IMR-90 (cell line): ENCODE measurements around the gene SOX2. TPM values are rescaled to one million over a fixed set of nuclear protein-coding genes. Genes with fewer than 3 reads are reported as not detected.

ENCODE experiments used
- ATAC-seq: fragments of 200-7000 bp; cut with Tn5 transposase; 2 replicates; pipeline ENCODE4 v1.9.1; 2020; ENCODE audit warnings: low read depth, mild to moderate bottlenecking, moderate library complexity
- BruUV-seq: library from RNA; stranded (reverse); fragments of 400-500 nt; replicated peaks from 2 replicates; lab custom pipeline; 2021; lab: Mats Ljungman, UMichigan
- CTCF ChIA-PET: fragments of 300-600 bp; formaldehyde crosslinking; extraction: SDS; loops from one replicate; lab custom pipeline; 2021; ENCODE audit warnings: antibody characterized with exemption; lab: Yijun Ruan, JAX
- POLR2A ChIA-PET: fragments of 300-600 bp; sonication (Branson Sonifier 250); formaldehyde crosslinking; loops from one replicate; lab custom pipeline; 2022; ENCODE audit warnings: antibody characterized with exemption; ENCODE audit not compliant: unreplicated experiment; lab: Charles Lee
- DNase-seq: peaks from one replicate; pipeline ENCODE4 v3.0.0; 2013
- H2AFZ ChIP-seq: replicated peaks from 2 replicates; pipeline ENCODE3; 2013; ENCODE audit warnings: low read length, mild to moderate bottlenecking; ENCODE audit not compliant: poor library complexity
- H2AK5ac ChIP-seq: 2 replicates; pipeline ENCODE4 v1.6.1; 2013; ENCODE audit warnings: low read depth, low read length, inconsistent platforms
- H2AK9ac ChIP-seq: replicated peaks from 2 replicates; pipeline ENCODE3; 2013; ENCODE audit warnings: mild to moderate bottlenecking, low read depth, low read length, moderate library complexity; ENCODE audit not compliant: poor library complexity
- H2BK120ac ChIP-seq: 2 replicates; pipeline ENCODE4 v1.6.1; 2013; ENCODE audit warnings: low read depth, low read length, inconsistent platforms
- H2BK15ac ChIP-seq: 3 replicates; pipeline ENCODE4 v1.6.1; 2013; ENCODE audit warnings: low read depth, low read length, inconsistent platforms
- H2BK20ac ChIP-seq: 2 replicates; pipeline ENCODE4 v1.6.1; 2013; ENCODE audit warnings: low read depth, mild to moderate bottlenecking, inconsistent platforms, low read length, moderate library complexity
- H2BK5ac ChIP-seq: 2 replicates; pipeline ENCODE4 v1.6.1; 2013; ENCODE audit warnings: mild to moderate bottlenecking, low read depth, low read length, inconsistent platforms; ENCODE audit not compliant: poor library complexity, severe bottlenecking
- H3K14ac ChIP-seq: replicated peaks from 2 replicates; pipeline ENCODE4 v1.6.1; 2013; ENCODE audit warnings: low read depth, low read length, inconsistent platforms
- H3K18ac ChIP-seq: 2 replicates; pipeline ENCODE4 v1.6.1; 2013; ENCODE audit warnings: low read depth, low read length, control low read depth
- H3K23ac ChIP-seq: 2 replicates; pipeline ENCODE4 v1.6.1; 2013; ENCODE audit warnings: low read depth, low read length, inconsistent platforms
- H3K27ac ChIP-seq: 2 replicates; pipeline ENCODE4 v1.5.1; 2013; ENCODE audit warnings: mild to moderate bottlenecking, control low read depth, low read length; ENCODE audit not compliant: insufficient read depth
- H3K27me3 ChIP-seq: 2 replicates; pipeline ENCODE4 v1.6.1; 2013; ENCODE audit warnings: low read length; ENCODE audit not compliant: control insufficient read depth, insufficient read depth
- H3K36me3 ChIP-seq: 2 replicates; pipeline ENCODE4 v1.6.1; 2013; ENCODE audit warnings: low read length, mixed read lengths; ENCODE audit not compliant: control insufficient read depth, insufficient read depth
- H3K4ac ChIP-seq: 2 replicates; pipeline ENCODE4 v1.6.1; 2013; ENCODE audit warnings: low read depth, low read length, inconsistent platforms
- H3K4me1 ChIP-seq: 2 replicates; pipeline ENCODE4 v1.6.1; 2013; ENCODE audit warnings: low read length, mixed read lengths; ENCODE audit not compliant: control insufficient read depth, insufficient read depth
- H3K4me2 ChIP-seq: 2 replicates; pipeline ENCODE4 v1.6.1; 2013; ENCODE audit warnings: low read depth, mild to moderate bottlenecking, control low read depth, low read length, moderate library complexity
- H3K4me3 ChIP-seq: 2 replicates; pipeline ENCODE4 v1.5.1; 2013; ENCODE audit warnings: low read depth, mild to moderate bottlenecking, control low read depth, low read length, moderate library complexity; ENCODE audit not compliant: insufficient read depth
- H3K56ac ChIP-seq: 2 replicates; pipeline ENCODE4 v1.6.1; 2013; ENCODE audit warnings: low read length, inconsistent platforms; ENCODE audit not compliant: insufficient read depth; ENCODE audit errors: extremely low read depth
- H3K79me1 ChIP-seq, 2 experiments: 2 replicates each; pipeline ENCODE4 v1.6.1; 2013; ENCODE audit warnings: low read length in 2 of 2, inconsistent platforms in 1 of 2, low read depth in 1 of 2
- H3K9ac ChIP-seq: 2 replicates; pipeline ENCODE4 v1.6.1; 2013; ENCODE audit warnings: low read depth, low read length, control low read depth
- H3K9me1 ChIP-seq: 2 replicates; pipeline ENCODE4 v1.6.1; 2013; ENCODE audit warnings: low read length, inconsistent platforms; ENCODE audit not compliant: insufficient read depth
- H3K9me3 ChIP-seq: 2 replicates; pipeline ENCODE4 v1.6.1; 2013; ENCODE audit warnings: low read length; ENCODE audit not compliant: control insufficient read depth, insufficient read depth
- H4K20me1 ChIP-seq: 2 replicates; pipeline ENCODE4 v1.6.1; 2013; ENCODE audit warnings: low read length, inconsistent platforms; ENCODE audit not compliant: insufficient read depth
- H4K5ac ChIP-seq: 2 replicates; pipeline ENCODE4 v1.6.1; 2013; ENCODE audit warnings: mild to moderate bottlenecking, low read depth, low read length, control low read depth
- H4K8ac ChIP-seq, 2 experiments: 2 replicates each; pipeline ENCODE4 v1.6.1; 2013; ENCODE audit warnings: low read depth in 2 of 2, low read length in 2 of 2, control low read depth in 1 of 2, inconsistent platforms in 1 of 2
- H4K91ac ChIP-seq: 2 replicates; pipeline ENCODE4 v1.6.1; 2013; ENCODE audit warnings: low read depth, low read length, inconsistent platforms; ENCODE audit not compliant: insufficient read depth
- BHLHE40 ChIP-seq: fragments of 150-350 bp; IDR thresholded peaks from 2 replicates; pipeline ENCODE4 v1.6.1; 2016; ENCODE audit warnings: mild to moderate bottlenecking, low read depth, low read length
- CEBPB ChIP-seq: IDR thresholded peaks from 2 replicates; pipeline ENCODE4 v1.6.1; 2012; ENCODE audit warnings: low read depth, low read length, improper control_type of control experiment
- CHD1 ChIP-seq: IDR thresholded peaks from 2 replicates; pipeline ENCODE4 v1.6.1; 2012; ENCODE audit warnings: low read depth, low read length, improper control_type of control experiment
- FOS ChIP-seq: fragments of 150-350 bp; IDR thresholded peaks from 2 replicates; pipeline ENCODE4 v1.6.1; 2016; ENCODE audit warnings: low read depth, low read length
- MAFK ChIP-seq: IDR thresholded peaks from 2 replicates; pipeline ENCODE4 v1.6.1; 2012; ENCODE audit warnings: low read depth, low read length, improper control_type of control experiment
- MAZ ChIP-seq: IDR thresholded peaks from 2 replicates; pipeline ENCODE4 v1.6.1; 2012; ENCODE audit warnings: low read depth, mild to moderate bottlenecking, low read length, improper control_type of control experiment, moderate library complexity, borderline replicate concordance
- MXI1 ChIP-seq: IDR thresholded peaks from 2 replicates; pipeline ENCODE4 v1.6.1; 2012; ENCODE audit warnings: low read depth, mild to moderate bottlenecking, low read length, moderate library complexity, borderline replicate concordance
- NFE2L2 ChIP-seq: fragments of 150-350 bp; IDR thresholded peaks from 2 replicates; pipeline ENCODE4 v1.6.1; 2016; ENCODE audit warnings: low read depth, mild to moderate bottlenecking, low read length
- POLR2A ChIP-seq: IDR thresholded peaks from 2 replicates; pipeline ENCODE4 v1.6.1; 2012; ENCODE audit warnings: mild to moderate bottlenecking, low read depth, low read length
- RAD21 ChIP-seq: IDR thresholded peaks from 2 replicates; pipeline ENCODE4 v1.6.1; 2012; ENCODE audit warnings: low read length, improper control_type of control experiment
- RCOR1 ChIP-seq: IDR thresholded peaks from 2 replicates; pipeline ENCODE4 v1.6.1; 2012; ENCODE audit warnings: mild to moderate bottlenecking, low read length, improper control_type of control experiment; ENCODE audit not compliant: insufficient replicate concordance
- RFX5 ChIP-seq: IDR thresholded peaks from 2 replicates; pipeline ENCODE4 v1.8.0; 2012; ENCODE audit warnings: low read depth, mild to moderate bottlenecking, low read length, moderate library complexity
- SMC3 ChIP-seq: fragments of 150-350 bp; IDR thresholded peaks from 2 replicates; pipeline ENCODE4 v1.6.1; 2016; ENCODE audit warnings: low read depth, mild to moderate bottlenecking, antibody characterized with exemption, low read length, moderate library complexity
- WGBS, 2 experiments: methylation state at CpG; one replicate each; pipeline versions ENCODE4 v1.1.5 to v1.1.7; 2013; ENCODE audit warnings: missing lambda C conversion rate in 2 of 2; ENCODE audit not compliant: insufficient read length in 1 of 2; ENCODE audit errors: extremely low coverage in 2 of 2; 5-methylcytosine and 5-hydroxymethylcytosine counted together
- dilution Hi-C: fragments of 300-500 bp; cut with HindIII; formaldehyde crosslinking; loops from one replicate; pipeline ENCODE4 v1.14.3; 2018; ENCODE audit warnings: low sequenced_read_pairs; ENCODE audit not compliant: unreplicated experiment
- in situ Hi-C: fragments of 300-500 bp; cut with MboI; formaldehyde crosslinking; loops from 3 replicates; pipeline ENCODE4 v1.14.3; 2019; ENCODE audit warnings: low sequenced_read_pairs, inconsistent platforms, mixed read lengths
- intact Hi-C: fragments of 100-400 bp; cut with micrococcal nuclease; formaldehyde crosslinking; loops from 2 replicates; pipeline ENCODE4 v1.10.0; 2022
- polyA plus RNA-seq, 3 experiments: library from polyadenylated mRNA; depleted of rRNA; stranded (reverse); fragments of >200 nt; gene quantifications; 2 replicates each; pipeline ENCODE4 v1.2.3, GENCODE V29; 2012; ENCODE audit warnings: low replicate concordance in 1 of 3
- total RNA-seq: library from RNA; depleted of rRNA; stranded (reverse); fragments of >200 nt; gene quantifications from 2 replicates; pipeline ENCODE4 v1.2.3, GENCODE V29; 2012
- TF ChIP-seq, protein P1 (sequence below): fragments of 150-350 bp; IDR thresholded peaks from 2 replicates; pipeline ENCODE4 v1.6.1; 2017; ENCODE audit warnings: mild to moderate bottlenecking, antibody characterized with exemption, low read length, low read depth
- TF ChIP-seq, protein P2 (sequence below): fragments of 150-350 bp; IDR thresholded peaks from 2 replicates; pipeline ENCODE4 v1.6.1; 2016; ENCODE audit warnings: low read depth, mild to moderate bottlenecking, low read length, moderate library complexity, borderline replicate concordance
- TF ChIP-seq, protein P3 (sequence below): conservative IDR thresholded peaks from 2 replicates; pipeline ENCODE4 v1.5.1; 2012; ENCODE audit warnings: mild to moderate bottlenecking, low read depth, low read length, improper control_type of control experiment

SOX2 gene
- total and polyA plus RNA-seq, 2 of the 4 experiments (the other 2 are of a cell fraction), result not detected

DNA sequence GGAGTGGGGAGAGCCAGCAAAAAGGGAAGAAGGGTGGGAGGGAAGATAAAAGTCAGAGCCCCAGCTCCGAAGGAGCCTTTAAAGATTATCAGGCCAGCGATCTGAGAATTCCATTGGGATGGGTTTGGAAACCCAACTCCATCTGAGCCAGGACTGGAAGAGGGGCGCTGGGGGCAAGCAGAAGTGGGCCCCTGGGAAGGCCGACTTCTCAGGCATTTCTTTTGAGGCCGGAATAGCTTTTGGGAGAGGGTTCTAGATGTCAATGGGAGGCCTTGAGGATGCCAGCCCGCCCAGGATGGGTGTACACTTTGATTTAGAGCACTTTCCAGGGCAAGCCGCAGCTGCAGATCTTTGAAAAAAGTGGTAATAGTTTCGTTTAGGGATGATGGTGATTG is 6.6 kb upstream of the SOX2 start:
- no peaks in the 10 kb centered on the region for H3K79me1 ChIP-seq
- dilution Hi-C loops (no loop called here), in situ Hi-C loops (loop anchor here (5.0 kb wide), 1 partner anchor 982 kb away; no protein-coding TSS in a partner anchor), intact Hi-C loops (no loop called here)
- BruUV-seq, result no TSS peak
- peaks cover 31% of the 10 kb centered on the region for H3K27me3 ChIP-seq
- no peak overlapping the region for H3K27ac ChIP-seq
- no peak overlapping the region for H2BK120ac ChIP-seq
- H2BK20ac ChIP-seq, result no peak overlapping the region
- TF ChIP-seq, protein P1, sequence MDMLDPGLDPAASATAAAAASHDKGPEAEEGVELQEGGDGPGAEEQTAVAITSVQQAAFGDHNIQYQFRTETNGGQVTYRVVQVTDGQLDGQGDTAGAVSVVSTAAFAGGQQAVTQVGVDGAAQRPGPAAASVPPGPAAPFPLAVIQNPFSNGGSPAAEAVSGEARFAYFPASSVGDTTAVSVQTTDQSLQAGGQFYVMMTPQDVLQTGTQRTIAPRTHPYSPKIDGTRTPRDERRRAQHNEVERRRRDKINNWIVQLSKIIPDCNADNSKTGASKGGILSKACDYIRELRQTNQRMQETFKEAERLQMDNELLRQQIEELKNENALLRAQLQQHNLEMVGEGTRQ, result no peak
- no peak for TF ChIP-seq SMC3
- no peak for TF ChIP-seq BHLHE40
- TF ChIP-seq CEBPB, result no peak
- no peak for TF ChIP-seq RCOR1
- TF ChIP-seq RAD21, result no peak
- no peak for TF ChIP-seq POLR2A
- TF ChIP-seq MXI1, result no peak
- TF ChIP-seq, protein P2, sequence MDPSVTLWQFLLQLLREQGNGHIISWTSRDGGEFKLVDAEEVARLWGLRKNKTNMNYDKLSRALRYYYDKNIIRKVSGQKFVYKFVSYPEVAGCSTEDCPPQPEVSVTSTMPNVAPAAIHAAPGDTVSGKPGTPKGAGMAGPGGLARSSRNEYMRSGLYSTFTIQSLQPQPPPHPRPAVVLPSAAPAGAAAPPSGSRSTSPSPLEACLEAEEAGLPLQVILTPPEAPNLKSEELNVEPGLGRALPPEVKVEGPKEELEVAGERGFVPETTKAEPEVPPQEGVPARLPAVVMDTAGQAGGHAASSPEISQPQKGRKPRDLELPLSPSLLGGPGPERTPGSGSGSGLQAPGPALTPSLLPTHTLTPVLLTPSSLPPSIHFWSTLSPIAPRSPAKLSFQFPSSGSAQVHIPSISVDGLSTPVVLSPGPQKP, result no peak
- TF ChIP-seq NFE2L2, result no peak
- TF ChIP-seq, protein P3, sequence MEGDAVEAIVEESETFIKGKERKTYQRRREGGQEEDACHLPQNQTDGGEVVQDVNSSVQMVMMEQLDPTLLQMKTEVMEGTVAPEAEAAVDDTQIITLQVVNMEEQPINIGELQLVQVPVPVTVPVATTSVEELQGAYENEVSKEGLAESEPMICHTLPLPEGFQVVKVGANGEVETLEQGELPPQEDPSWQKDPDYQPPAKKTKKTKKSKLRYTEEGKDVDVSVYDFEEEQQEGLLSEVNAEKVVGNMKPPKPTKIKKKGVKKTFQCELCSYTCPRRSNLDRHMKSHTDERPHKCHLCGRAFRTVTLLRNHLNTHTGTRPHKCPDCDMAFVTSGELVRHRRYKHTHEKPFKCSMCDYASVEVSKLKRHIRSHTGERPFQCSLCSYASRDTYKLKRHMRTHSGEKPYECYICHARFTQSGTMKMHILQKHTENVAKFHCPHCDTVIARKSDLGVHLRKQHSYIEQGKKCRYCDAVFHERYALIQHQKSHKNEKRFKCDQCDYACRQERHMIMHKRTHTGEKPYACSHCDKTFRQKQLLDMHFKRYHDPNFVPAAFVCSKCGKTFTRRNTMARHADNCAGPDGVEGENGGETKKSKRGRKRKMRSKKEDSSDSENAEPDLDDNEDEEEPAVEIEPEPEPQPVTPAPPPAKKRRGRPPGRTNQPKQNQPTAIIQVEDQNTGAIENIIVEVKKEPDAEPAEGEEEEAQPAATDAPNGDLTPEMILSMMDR, result no peak
- TF ChIP-seq CHD1, result no peak
- TF ChIP-seq FOS, result no peak
- no peak for TF ChIP-seq RFX5
- TF ChIP-seq MAZ, result no peak
- no peak for TF ChIP-seq MAFK
- no peak overlapping the region for H3K18ac ChIP-seq
- H3K14ac ChIP-seq, result no peak overlapping the region
- H4K5ac ChIP-seq, result no peak overlapping the region
- no peaks in the 10 kb centered on the region for H4K20me1 ChIP-seq
- H3K56ac ChIP-seq, result no peak overlapping the region
- no peak overlapping the region for H3K4me3 ChIP-seq
- ATAC-seq, result no peak
- H3K4ac ChIP-seq, result no peak overlapping the region
- H4K8ac ChIP-seq, result no peak overlapping the region
- H3K9me1 ChIP-seq, result no peaks in the 10 kb centered on the region
- no peak for DNase-seq
- no peak overlapping the region for H2AFZ ChIP-seq
- no peak overlapping the region for H2BK5ac ChIP-seq
- H3K4me2 ChIP-seq, result no peak overlapping the region
- no peak overlapping the region for H2BK15ac ChIP-seq
- H3K36me3 ChIP-seq, result no peaks in the 10 kb centered on the region
- H2AK5ac ChIP-seq, result no peak overlapping the region
- no peak overlapping the region for H2AK9ac ChIP-seq
- no peak overlapping the region for H3K23ac ChIP-seq
- H4K91ac ChIP-seq, result no peak overlapping the region
- H3K9me3 ChIP-seq, result no peaks in the 10 kb centered on the region
- WGBS, 2 experiments, result no CpG with 5 or more reads among the region's 8 CpGs
- CTCF ChIA-PET, result no interaction called here
- no peak overlapping the region for H3K9ac ChIP-seq
- POLR2A ChIA-PET, result no interaction called here
- no peaks in the 10 kb centered on the region for H3K4me1 ChIP-seq
